ENCODE measurements around the gene RPRM. TPM values are rescaled to one million over a fixed set of nuclear protein-coding genes. Genes with fewer than 3 reads are reported as not detected.

Gene RPRM
- total RNA-seq, 1 experiment from 2014 or later = 38.4 TPM

- no peak overlapping the region for H3T11ph ChIP-seq (ENCODE audit: low read length)
- H2BK12ac ChIP-seq (ENCODE audit: insufficient read length, low read depth, low read length) = no peak overlapping the region
- H4K91ac ChIP-seq (ENCODE audit: insufficient read length, low read depth, low read length) = no peak overlapping the region
- H2BK15ac ChIP-seq (ENCODE audit: low read depth, low read length) = no peak overlapping the region
- H3K27ac ChIP-seq (ENCODE audit: insufficient read length, low read depth, low read length) = no peak overlapping the region
- no peak overlapping the region for H4K5ac ChIP-seq (ENCODE audit: insufficient read length, low read depth, low read length)
- H3K4ac ChIP-seq (ENCODE audit: low read depth, low read length) = no peak overlapping the region
- H3K9ac ChIP-seq (ENCODE audit: extremely low read depth, insufficient read length, low read length) = no peak overlapping the region
- H2BK20ac ChIP-seq (ENCODE audit: low read depth, low read length, poor library complexity, severe bottlenecking) = no peak overlapping the region
- H3K14ac ChIP-seq (ENCODE audit: insufficient read depth, low read length) = no peak overlapping the region
- no peak overlapping the region for H2AFZ ChIP-seq (ENCODE audit: low read length)
- Mint-ChIP-seq H3K4me1 (peaks cover 49 to 50% of the 10 kb centered on the region in 2 experiments), H3K27me3 (ENCODE audit: low read depth) (peaks cover 2% of the 10 kb centered on the region), H3K27ac (peak overlapping the region; percentile 78 to 94 (median 91); a peak in 6 of 7 replicates), H3K36me3 (ENCODE audit: insufficient read depth in 1 of 3, low read depth in 3 of 3) (no peaks in the 10 kb centered on the region; a peak in 1 of 7 replicates), H3K9me3 (no peaks in the 10 kb centered on the region), H3K4me3 (peak overlapping the region; percentile 79 to 87)
- H3K56ac ChIP-seq (ENCODE audit: insufficient read length, low read depth, low read length) = no peak overlapping the region
- no CpG with 5 or more reads among the region's 38 CpGs for WGBS (ENCODE audit: extremely low coverage, insufficient read length, low lambda C conversion rate)
- H2AK5ac ChIP-seq (ENCODE audit: insufficient read length, low read length) = no peak overlapping the region
- H4K20me1 ChIP-seq (ENCODE audit: control insufficient read depth, insufficient read depth, insufficient read length) = no peaks in the 10 kb centered on the region
- H2BK120ac ChIP-seq (ENCODE audit: low read depth, low read length, poor library complexity, severe bottlenecking) = no peak overlapping the region
- H3K18ac ChIP-seq (ENCODE audit: insufficient read length, low read depth, low read length) = no peak overlapping the region
- peak; percentile 58 for TF ChIP-seq CTCF (conservative IDR thresholded peaks at IDR 0.05)
- no peak overlapping the region for H4K8ac ChIP-seq (replicated peaks; ENCODE audit: insufficient read length, low read depth, low read length)
- peak; percentile 67 for DNase-seq
- no peaks in the 10 kb centered on the region for H3K79me1 ChIP-seq (ENCODE audit: insufficient read depth, low read depth, low read length, poor library complexity, severe bottlenecking)
- H3K23ac ChIP-seq (ENCODE audit: insufficient read length, low read depth, low read length) = no peak overlapping the region
- peaks cover 2% of the 10 kb centered on the region; the same call in 1 of the 2 replicates for H3K4me1 ChIP-seq (ENCODE audit: insufficient read depth, low read length)
- no peak overlapping the region for H2BK5ac ChIP-seq (ENCODE audit: insufficient read length, low read length)
- H3K79me2 ChIP-seq (ENCODE audit: insufficient read depth, low read length) = no peaks in the 10 kb centered on the region
- no peaks in the 10 kb centered on the region for H3K9me3 ChIP-seq (ENCODE audit: control insufficient read depth, low read depth, low read length)
- H3K4me2 ChIP-seq (ENCODE audit: insufficient read depth, insufficient read length, low read length) = peak overlapping the region; percentile 90
- H3K23me2 ChIP-seq (ENCODE audit: insufficient read length, low read depth, low read length, poor library complexity, severe bottlenecking) = peaks cover 21% of the 10 kb centered on the region
- no peaks in the 10 kb centered on the region; the same call in 1 of the 2 replicates for H3K27me3 ChIP-seq (ENCODE audit: insufficient read depth, low read length)
Observed at GRCh38 chr2:153476816-153477635, 1.5 kb downstream of the RPRM start.
